Neural cell (in vitro differentiated cells): Measurements from ENCODE around the gene ASCC2. TPM values are rescaled to one million over a fixed set of nuclear protein-coding genes. Genes with fewer than 3 reads are reported as not detected.

Source experiments
- H2AFZ ChIP-seq: fragments of 200-600, 300-800 bp; sonication (generic), shearing (Covaris generic); 2 replicates; pipeline ENCODE4 v1.6.0; 2014; ENCODE audit warnings: low read depth, mild to moderate bottlenecking, antibody characterized with exemption, low read length, moderate library complexity
- H3F3A ChIP-seq: fragments of 200-600 bp; shearing (Covaris generic); 2 replicates; pipeline ENCODE4 v1.6.1; 2016; ENCODE audit warnings: mild to moderate bottlenecking, moderate library complexity, mixed read lengths, antibody characterized with exemption, low read length; ENCODE audit not compliant: insufficient read depth, poor library complexity, severe bottlenecking
- H3K27ac ChIP-seq: fragments of 200-600, 300-800 bp; sonication (generic), shearing (Covaris generic); 2 replicates; pipeline ENCODE4 v1.5.1; 2014; ENCODE audit warnings: mild to moderate bottlenecking, low read length, moderate library complexity
- H3K27me3 ChIP-seq: fragments of 300-800, 200-600 bp; sonication (generic), shearing (Covaris generic); 2 replicates; pipeline ENCODE4 v1.6.0; 2014; ENCODE audit warnings: mild to moderate bottlenecking, low read depth, low read length, moderate library complexity; ENCODE audit not compliant: insufficient read depth
- H3K36me3 ChIP-seq: fragments of 300-800, 200-600 bp; sonication (generic), shearing (Covaris generic); 2 replicates; pipeline ENCODE4 v1.5.1; 2014; ENCODE audit warnings: mild to moderate bottlenecking, antibody characterized with exemption, low read length, moderate library complexity; ENCODE audit not compliant: insufficient read depth
- H3K4me2 ChIP-seq: fragments of 300-800, 200-600 bp; sonication (generic), shearing (Covaris generic); 2 replicates; pipeline ENCODE4 v1.6.0; 2014; ENCODE audit warnings: mild to moderate bottlenecking, low read length
- H3K4me3 ChIP-seq: fragments of 300-800, 200-600 bp; sonication (generic), shearing (Covaris generic); 2 replicates; pipeline ENCODE4 v1.5.1; 2014; ENCODE audit warnings: mild to moderate bottlenecking, low read length, moderate library complexity
- H3K79me2 ChIP-seq: fragments of 200-600 bp; shearing (Covaris generic); replicated peaks from 2 replicates; pipeline ENCODE4 v1.6.0; 2014; ENCODE audit warnings: mild to moderate bottlenecking, low read length, moderate library complexity; ENCODE audit not compliant: insufficient read depth
- H3K9ac ChIP-seq: fragments of 300-800, 200-600 bp; sonication (generic), shearing (Covaris generic); 2 replicates; pipeline ENCODE4 v1.6.1; 2016; ENCODE audit warnings: mild to moderate bottlenecking, low read length, mixed read lengths
- H3K9me2 ChIP-seq: fragments of 200-600 bp; shearing (Covaris generic); 2 replicates; pipeline ENCODE4 v1.6.1; 2016; ENCODE audit warnings: mild to moderate bottlenecking, low read length, mixed read lengths; ENCODE audit not compliant: insufficient read depth
- H3K9me3 ChIP-seq: fragments of 200-600, 300-800 bp; sonication (generic), shearing (Covaris generic); 2 replicates; pipeline ENCODE4 v1.6.1; 2016; ENCODE audit warnings: mild to moderate bottlenecking, mixed run types, low read length, moderate library complexity, mixed read lengths
- H4K20me1 ChIP-seq: fragments of 200-600 bp; shearing (Covaris generic); 2 replicates; pipeline ENCODE4 v1.6.1; 2016; ENCODE audit warnings: mild to moderate bottlenecking, mixed run types; ENCODE audit not compliant: insufficient read depth
- EP300 ChIP-seq: fragments of 450-650 bp; conservative IDR thresholded peaks from 2 replicates; pipeline ENCODE4 v1.6.1; 2014; ENCODE audit warnings: antibody characterized with exemption, mild to moderate bottlenecking, moderate library complexity; ENCODE audit not compliant: poor library complexity, severe bottlenecking
- EZH2 ChIP-seq: fragments of 200-600, 300-800 bp; shearing (Covaris generic), sonication (generic); IDR thresholded peaks from 2 replicates; pipeline ENCODE4 v1.6.1; 2014; ENCODE audit warnings: antibody characterized with exemption, low read length, borderline replicate concordance, mild to moderate bottlenecking; ENCODE audit not compliant: insufficient read depth, poor library complexity, severe bottlenecking
- MXI1 ChIP-seq: fragments of 450-650 bp; conservative IDR thresholded peaks from 2 replicates; pipeline ENCODE4 v1.6.1; 2014; ENCODE audit warnings: antibody characterized with exemption, mild to moderate bottlenecking; ENCODE audit not compliant: poor library complexity, severe bottlenecking
- POLR2AphosphoS5 ChIP-seq: IDR thresholded peaks from 2 replicates; pipeline ENCODE4 v1.6.1; 2012
- RAD21 ChIP-seq: fragments of 450-650 bp; conservative IDR thresholded peaks from 2 replicates; pipeline ENCODE4 v1.6.1; 2014; ENCODE audit warnings: antibody characterized with exemption, mild to moderate bottlenecking, moderate library complexity
- SMC3 ChIP-seq: fragments of 450-650 bp; conservative IDR thresholded peaks from 2 replicates; pipeline ENCODE4 v1.6.1; 2014; ENCODE audit warnings: antibody characterized with exemption, mild to moderate bottlenecking, moderate library complexity; ENCODE audit not compliant: poor library complexity
- TAF1 ChIP-seq: IDR thresholded peaks from 2 replicates; pipeline ENCODE4 v1.6.1; 2012; ENCODE audit warnings: low read depth
- polyA plus RNA-seq: library from polyadenylated mRNA; depleted of rRNA; stranded (reverse); fragments of >200 nt; gene quantifications from 2 replicates; pipeline ENCODE4 v1.2.3, GENCODE V29; 2014
- TF ChIP-seq, protein P1 (sequence below): fragments of 450-650 bp; IDR thresholded peaks from 2 replicates; pipeline ENCODE4 v1.5.1; 2014; ENCODE audit warnings: antibody characterized with exemption, mild to moderate bottlenecking, moderate library complexity; ENCODE audit not compliant: poor library complexity, severe bottlenecking
- TF ChIP-seq, protein P2 (sequence below): IDR thresholded peaks from 2 replicates; pipeline ENCODE4 v1.6.1; 2012; ENCODE audit warnings: borderline replicate concordance

ASCC2 gene
- polyA plus RNA-seq, 1 donor from 2014 or later = 26.2 TPM

DNA sequence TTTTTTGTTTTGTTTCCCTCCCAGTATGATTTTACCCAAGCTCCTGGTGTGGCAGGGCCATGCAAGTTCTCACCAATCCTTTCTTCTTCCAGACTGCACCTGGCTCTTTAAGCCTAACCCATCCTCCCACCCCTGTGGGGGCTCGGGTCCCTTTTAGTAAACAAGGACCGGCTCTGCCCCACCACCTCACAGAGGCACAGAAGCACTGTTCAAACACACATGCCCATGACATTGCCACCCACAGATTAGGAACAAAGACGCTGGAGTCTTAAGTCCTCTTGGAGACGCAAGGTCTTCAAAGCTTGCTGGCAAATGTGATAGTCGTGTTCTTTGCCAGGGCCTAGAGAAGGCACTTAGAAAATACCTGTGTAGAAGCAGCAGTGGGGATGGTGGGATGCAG lies 52.0 kb downstream of the ASCC2 start:
- no peaks in the 10 kb centered on the region for H3K9me3 ChIP-seq
- H3K27me3 ChIP-seq = no peaks in the 10 kb centered on the region
- TF ChIP-seq POLR2AphosphoS5 = no peak
- no peaks in the 10 kb centered on the region for H3F3A ChIP-seq
- no peak overlapping the region for H3K9ac ChIP-seq
- no peaks in the 10 kb centered on the region for H3K79me2 ChIP-seq
- H3K9me2 ChIP-seq = no peaks in the 10 kb centered on the region
- peaks cover 8% of the 10 kb centered on the region for H3K36me3 ChIP-seq
- H3K4me3 ChIP-seq = no peak overlapping the region
- H3K4me2 ChIP-seq = no peak overlapping the region
- no peak overlapping the region for H3K27ac ChIP-seq
- H2AFZ ChIP-seq = no peak overlapping the region
- H4K20me1 ChIP-seq = no peaks in the 10 kb centered on the region

DNA sequence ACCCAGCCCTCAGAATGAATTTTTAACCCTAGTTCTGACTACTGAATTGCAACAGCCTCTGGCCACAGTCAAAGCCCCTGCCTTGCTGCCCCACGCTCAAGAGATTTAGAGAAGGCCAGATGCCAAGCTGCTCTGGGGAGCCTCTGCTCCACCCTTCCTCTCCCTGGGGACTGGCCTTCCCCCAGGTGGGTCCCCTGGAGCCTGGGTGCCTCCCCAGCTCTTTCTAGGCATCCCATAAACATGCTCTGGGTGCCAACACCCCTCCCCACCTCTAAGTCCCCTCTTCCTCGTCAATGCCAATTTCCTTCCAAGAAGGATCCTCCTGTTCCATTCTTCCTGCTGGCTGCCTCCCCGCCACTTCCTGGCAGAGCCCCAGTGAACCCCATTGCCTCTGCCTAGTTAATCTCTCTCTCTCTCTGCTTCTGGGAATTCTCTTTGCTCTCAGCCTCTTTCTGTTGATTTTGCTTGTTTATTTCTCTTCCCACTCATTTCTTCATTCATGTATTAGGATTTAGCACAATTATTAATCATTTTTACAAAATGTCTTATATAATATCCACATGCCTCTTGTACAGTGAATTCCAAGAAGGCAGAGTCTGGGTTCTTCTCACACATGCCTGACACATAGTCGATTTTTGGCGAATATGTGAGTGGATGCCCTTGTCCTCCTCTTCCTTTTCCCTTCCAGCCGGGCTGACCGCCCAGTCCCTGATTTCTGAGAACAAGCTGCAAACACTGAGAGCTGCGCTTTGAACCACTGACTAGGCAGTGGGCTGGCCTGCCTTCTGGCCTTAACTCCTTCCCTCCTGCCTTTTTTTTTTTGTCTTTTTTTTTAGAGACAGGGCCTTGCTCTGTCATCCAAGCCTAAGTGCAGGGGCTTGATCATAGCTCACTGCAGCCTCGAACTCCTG lies 53.4 kb downstream of the ASCC2 start:
- Histone ChIP-seq H4K20me1 (no peaks in the 10 kb centered on the region), H3K36me3 (no peaks in the 10 kb centered on the region), H3K4me2 (no peak overlapping the region), H3K9me2 (no peaks in the 10 kb centered on the region), H3K27me3 (no peaks in the 10 kb centered on the region), H3K4me3 (no peak overlapping the region), H3K79me2 (no peaks in the 10 kb centered on the region), H3F3A (no peaks in the 10 kb centered on the region), H2AFZ (no peak overlapping the region), H3K27ac (no peak overlapping the region), H3K9ac (no peak overlapping the region), H3K9me3 (no peaks in the 10 kb centered on the region)
- no peak for TF ChIP-seq POLR2AphosphoS5
- TF ChIP-seq SMC3 = no peak
- no peak for TF ChIP-seq RAD21
- TF ChIP-seq, protein P1, sequence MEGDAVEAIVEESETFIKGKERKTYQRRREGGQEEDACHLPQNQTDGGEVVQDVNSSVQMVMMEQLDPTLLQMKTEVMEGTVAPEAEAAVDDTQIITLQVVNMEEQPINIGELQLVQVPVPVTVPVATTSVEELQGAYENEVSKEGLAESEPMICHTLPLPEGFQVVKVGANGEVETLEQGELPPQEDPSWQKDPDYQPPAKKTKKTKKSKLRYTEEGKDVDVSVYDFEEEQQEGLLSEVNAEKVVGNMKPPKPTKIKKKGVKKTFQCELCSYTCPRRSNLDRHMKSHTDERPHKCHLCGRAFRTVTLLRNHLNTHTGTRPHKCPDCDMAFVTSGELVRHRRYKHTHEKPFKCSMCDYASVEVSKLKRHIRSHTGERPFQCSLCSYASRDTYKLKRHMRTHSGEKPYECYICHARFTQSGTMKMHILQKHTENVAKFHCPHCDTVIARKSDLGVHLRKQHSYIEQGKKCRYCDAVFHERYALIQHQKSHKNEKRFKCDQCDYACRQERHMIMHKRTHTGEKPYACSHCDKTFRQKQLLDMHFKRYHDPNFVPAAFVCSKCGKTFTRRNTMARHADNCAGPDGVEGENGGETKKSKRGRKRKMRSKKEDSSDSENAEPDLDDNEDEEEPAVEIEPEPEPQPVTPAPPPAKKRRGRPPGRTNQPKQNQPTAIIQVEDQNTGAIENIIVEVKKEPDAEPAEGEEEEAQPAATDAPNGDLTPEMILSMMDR = no peak
- TF ChIP-seq EP300 = no peak
- no peak for TF ChIP-seq TAF1
- no peak for TF ChIP-seq MXI1
- TF ChIP-seq EZH2 = no peak
- TF ChIP-seq, protein P2, sequence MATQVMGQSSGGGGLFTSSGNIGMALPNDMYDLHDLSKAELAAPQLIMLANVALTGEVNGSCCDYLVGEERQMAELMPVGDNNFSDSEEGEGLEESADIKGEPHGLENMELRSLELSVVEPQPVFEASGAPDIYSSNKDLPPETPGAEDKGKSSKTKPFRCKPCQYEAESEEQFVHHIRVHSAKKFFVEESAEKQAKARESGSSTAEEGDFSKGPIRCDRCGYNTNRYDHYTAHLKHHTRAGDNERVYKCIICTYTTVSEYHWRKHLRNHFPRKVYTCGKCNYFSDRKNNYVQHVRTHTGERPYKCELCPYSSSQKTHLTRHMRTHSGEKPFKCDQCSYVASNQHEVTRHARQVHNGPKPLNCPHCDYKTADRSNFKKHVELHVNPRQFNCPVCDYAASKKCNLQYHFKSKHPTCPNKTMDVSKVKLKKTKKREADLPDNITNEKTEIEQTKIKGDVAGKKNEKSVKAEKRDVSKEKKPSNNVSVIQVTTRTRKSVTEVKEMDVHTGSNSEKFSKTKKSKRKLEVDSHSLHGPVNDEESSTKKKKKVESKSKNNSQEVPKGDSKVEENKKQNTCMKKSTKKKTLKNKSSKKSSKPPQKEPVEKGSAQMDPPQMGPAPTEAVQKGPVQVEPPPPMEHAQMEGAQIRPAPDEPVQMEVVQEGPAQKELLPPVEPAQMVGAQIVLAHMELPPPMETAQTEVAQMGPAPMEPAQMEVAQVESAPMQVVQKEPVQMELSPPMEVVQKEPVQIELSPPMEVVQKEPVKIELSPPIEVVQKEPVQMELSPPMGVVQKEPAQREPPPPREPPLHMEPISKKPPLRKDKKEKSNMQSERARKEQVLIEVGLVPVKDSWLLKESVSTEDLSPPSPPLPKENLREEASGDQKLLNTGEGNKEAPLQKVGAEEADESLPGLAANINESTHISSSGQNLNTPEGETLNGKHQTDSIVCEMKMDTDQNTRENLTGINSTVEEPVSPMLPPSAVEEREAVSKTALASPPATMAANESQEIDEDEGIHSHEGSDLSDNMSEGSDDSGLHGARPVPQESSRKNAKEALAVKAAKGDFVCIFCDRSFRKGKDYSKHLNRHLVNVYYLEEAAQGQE = no peak
